Measurements from ENCODE around the gene BLOC1S5. TPM values are rescaled to one million over a fixed set of nuclear protein-coding genes. Genes with fewer than 3 reads are reported as not detected.
A peak's percentile ranks its signal among the peaks of the same experiment; 100 is the strongest.

The BLOC1S5 gene
- total RNA-seq, 1 donor from 2014 or later = 8.3 TPM

- no peak for TF ChIP-seq CTCF (IDR thresholded peaks at IDR 0.05; ENCODE audit: partially characterized antibody, unreplicated experiment)
- peaks cover 1% of the 10 kb centered on the region for H3K27me3 Mint-ChIP-seq (ENCODE audit: unreplicated experiment)
- H3K4me1 Mint-ChIP-seq (ENCODE audit: low read depth, unreplicated experiment) = no peaks in the 10 kb centered on the region
- no peak overlapping the region for H3K4me3 Mint-ChIP-seq (ENCODE audit: unreplicated experiment)
- H3K9me3 Mint-ChIP-seq (ENCODE audit: unreplicated experiment) = peaks cover 8% of the 10 kb centered on the region
- peaks cover 33% of the 10 kb centered on the region for H3K36me3 Mint-ChIP-seq (ENCODE audit: unreplicated experiment)
- no peak for DNase-seq
- H3K27ac Mint-ChIP-seq (ENCODE audit: unreplicated experiment) = peak overlapping the region; percentile 48
Observed at GRCh38 chr6:8087870-8088754, 23.9 kb upstream of the BLOC1S5 start.

GRCh38 chr6:8086755-8087306 is 22.6 kb upstream of the BLOC1S5 start:
- Mint-ChIP-seq H3K4me3 (ENCODE audit: unreplicated experiment) (no peak overlapping the region), H3K36me3 (ENCODE audit: unreplicated experiment) (peaks cover 33% of the 10 kb centered on the region), H3K27ac (ENCODE audit: unreplicated experiment) (no peak overlapping the region), H3K4me1 (ENCODE audit: low read depth, unreplicated experiment) (no peaks in the 10 kb centered on the region), H3K27me3 (ENCODE audit: unreplicated experiment) (peaks cover 1% of the 10 kb centered on the region), H3K9me3 (ENCODE audit: unreplicated experiment) (peaks cover 8% of the 10 kb centered on the region)
- DNase-seq = no peak
- no peak for TF ChIP-seq CTCF (IDR thresholded peaks at IDR 0.05; ENCODE audit: partially characterized antibody, unreplicated experiment)

DNA sequence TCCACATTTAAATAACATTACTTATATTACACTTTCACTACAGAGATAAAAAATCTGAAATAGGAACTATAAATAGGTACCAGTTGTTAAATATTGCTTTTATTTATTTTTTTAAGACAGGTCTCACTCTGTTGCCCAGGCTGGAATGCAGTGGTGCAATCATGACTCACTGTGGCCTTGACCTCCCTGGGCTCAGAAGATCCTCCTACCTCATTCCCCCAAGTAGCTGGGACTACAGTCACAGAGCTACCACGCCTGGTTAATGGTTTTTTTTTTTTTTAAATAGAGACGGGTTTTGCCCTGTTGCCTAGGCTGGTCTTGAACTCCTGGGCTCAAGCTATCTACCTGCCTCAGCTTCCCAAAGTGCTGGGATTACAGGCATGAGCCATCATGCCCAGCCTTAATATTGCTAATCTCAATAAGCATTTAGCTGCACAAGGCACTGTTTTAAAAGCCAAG is 20.9 kb upstream of the BLOC1S5 start:
- Mint-ChIP-seq H3K9me3 (ENCODE audit: unreplicated experiment) (peaks cover 6% of the 10 kb centered on the region), H3K27me3 (ENCODE audit: unreplicated experiment) (peaks cover 1% of the 10 kb centered on the region), H3K4me1 (ENCODE audit: low read depth, unreplicated experiment) (no peaks in the 10 kb centered on the region), H3K36me3 (ENCODE audit: unreplicated experiment) (peaks cover 27% of the 10 kb centered on the region), H3K4me3 (ENCODE audit: unreplicated experiment) (no peak overlapping the region), H3K27ac (ENCODE audit: unreplicated experiment) (no peak overlapping the region)
- DNase-seq = no peak
- TF ChIP-seq CTCF (IDR thresholded peaks at IDR 0.05; ENCODE audit: partially characterized antibody, unreplicated experiment) = no peak

- no peak for TF ChIP-seq CTCF (IDR thresholded peaks at IDR 0.05; ENCODE audit: partially characterized antibody, unreplicated experiment)
- Mint-ChIP-seq H3K9me3 (ENCODE audit: unreplicated experiment) (peaks cover 6% of the 10 kb centered on the region), H3K27ac (ENCODE audit: unreplicated experiment) (no peak overlapping the region), H3K4me3 (ENCODE audit: unreplicated experiment) (no peak overlapping the region), H3K27me3 (ENCODE audit: unreplicated experiment) (peaks cover under 1% of the 10 kb centered on the region), H3K36me3 (ENCODE audit: unreplicated experiment) (peaks cover 25% of the 10 kb centered on the region), H3K4me1 (ENCODE audit: low read depth, unreplicated experiment) (no peaks in the 10 kb centered on the region)
- DNase-seq = no peak
Observed at GRCh38 chr6:8084586-8084985, 20.4 kb upstream of the BLOC1S5 start.
